Activated naive CD4-positive, alpha-beta T cell treated with anti-CD3 and anti-CD28 coated beads for 36 hours (primary cell): Measurements from ENCODE around the gene TUSC2. TPM values are rescaled to one million over a fixed set of nuclear protein-coding genes. Genes with fewer than 3 reads are reported as not detected.
"Not testable (repeated sequence)": the region's sequence is repeated elsewhere in the genome, so short reads cannot be mapped to it uniquely, and the experiment has no call there.

Experiments
- CTCF ChIA-PET: fragments of 350-600 bp; sonication (Branson Sonifier 250); formaldehyde crosslinking; loops from one replicate; lab custom pipeline; 2021; ENCODE audit warnings: antibody characterized with exemption; lab: Charles Lee
- DNase-seq: peaks from one replicate; pipeline ENCODE4 v3.0.0-alpha.2; 2020
- H3K27ac Mint-ChIP-seq: one replicate; pipeline ENCODE4 v1.8.0; 2021; ENCODE audit warnings: mild to moderate bottlenecking, mixed read lengths
- H3K27me3 Mint-ChIP-seq: one replicate; pipeline ENCODE4 v1.8.0; 2021; ENCODE audit warnings: low read depth, mixed read lengths
- H3K36me3 Mint-ChIP-seq: one replicate; pipeline ENCODE4 v1.8.0; 2021; ENCODE audit warnings: low read depth, mixed read lengths
- H3K4me1 Mint-ChIP-seq: one replicate; pipeline ENCODE4 v1.8.0; 2021; ENCODE audit warnings: low read depth, mixed read lengths
- H3K4me3 Mint-ChIP-seq: one replicate; pipeline ENCODE4 v1.8.0; 2021; ENCODE audit warnings: mild to moderate bottlenecking, moderate library complexity, mixed read lengths
- H3K9me3 Mint-ChIP-seq: one replicate; pipeline ENCODE4 v1.8.0; 2021; ENCODE audit warnings: mixed read lengths
- intact Hi-C: fragments of 100-400 bp; cut with micrococcal nuclease; formaldehyde crosslinking; loops from one replicate; pipeline ENCODE4 v1.15.1; 2023
- total RNA-seq, 2 experiments: library from RNA; stranded (reverse); gene quantifications; one replicate each; pipeline ENCODE4 v1.2.3, GENCODE V29; 2021

Gene TUSC2
- total RNA-seq, 2 experiments from 2014 or later: 14.1 to 14.4 TPM

DNA sequence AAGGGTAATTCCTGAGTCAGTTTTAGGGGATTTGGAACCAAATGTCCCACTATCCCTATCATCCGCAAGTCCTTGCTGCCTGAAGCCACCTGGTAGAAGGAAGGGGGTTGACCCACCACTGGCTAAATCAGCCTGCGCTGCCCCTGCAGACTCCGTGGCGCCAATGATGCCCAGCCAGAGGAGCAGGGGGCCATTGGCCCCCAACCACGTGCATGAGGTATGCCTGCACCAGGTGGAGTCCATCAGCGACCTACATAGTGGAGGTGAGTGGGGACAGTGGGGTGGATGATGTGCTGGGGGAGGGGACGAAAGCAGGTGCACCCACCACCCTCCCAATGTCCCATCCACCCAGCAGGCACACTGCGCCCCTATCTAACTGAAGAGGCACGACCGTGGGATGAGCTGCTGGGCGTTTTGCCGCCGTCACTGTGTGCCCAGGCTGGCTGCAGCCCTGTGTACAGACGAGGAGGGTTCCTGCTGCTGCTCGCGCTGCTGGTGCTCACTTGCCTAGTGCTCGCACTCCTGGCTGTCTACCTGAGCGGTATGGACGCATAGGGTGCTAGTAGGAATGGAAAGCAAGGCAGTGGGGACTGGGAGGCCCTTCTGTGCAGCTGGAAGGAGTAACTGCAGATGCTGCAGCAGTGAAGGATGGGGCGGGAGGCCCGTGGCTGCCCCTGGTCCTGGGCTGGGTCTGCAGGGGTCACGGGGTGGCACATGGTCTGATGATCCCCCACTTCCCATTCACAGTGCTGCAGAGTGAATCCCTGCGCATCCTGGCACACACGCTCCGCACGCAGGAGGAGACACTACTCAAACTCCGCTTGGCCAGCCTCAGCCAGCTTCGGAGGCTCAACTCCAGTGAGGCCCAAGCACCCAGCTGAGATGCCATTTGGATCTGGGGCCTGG is 41.4 kb downstream of the TUSC2 start:
- intact Hi-C loops: no loop called here
- no peak overlapping the region for H3K27ac Mint-ChIP-seq

DNA sequence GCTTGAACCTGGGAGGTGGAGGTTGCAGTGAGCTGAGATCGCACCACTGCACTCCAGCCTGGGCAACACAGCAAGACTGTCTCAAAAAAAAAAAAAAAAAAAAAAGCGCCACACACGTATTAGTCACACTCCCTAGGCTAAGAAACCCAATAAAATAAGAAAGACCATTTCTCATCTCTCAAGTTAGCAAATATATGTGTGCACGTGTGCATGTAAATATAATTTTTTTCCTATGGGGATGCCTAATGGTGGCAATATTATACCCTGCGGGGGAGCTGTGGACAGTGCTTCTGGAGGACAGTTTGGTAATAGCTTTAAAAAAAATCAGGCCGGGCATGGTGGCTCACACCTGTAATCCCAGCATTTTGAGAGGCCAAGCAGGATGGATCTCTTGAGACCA is 43.9 kb downstream of the TUSC2 start:
- H3K27me3 Mint-ChIP-seq, H3K4me1 Mint-ChIP-seq, DNase-seq: not testable (repeated sequence)

More for the DNA sequence above, 41.4 kb downstream of the TUSC2 start:
- peaks cover 17% of the 10 kb centered on the region for H3K4me1 Mint-ChIP-seq
- CTCF ChIA-PET: no interaction called here
- no peaks in the 10 kb centered on the region for H3K27me3 Mint-ChIP-seq
- peaks cover 30% of the 10 kb centered on the region for H3K36me3 Mint-ChIP-seq
- no peaks in the 10 kb centered on the region for H3K9me3 Mint-ChIP-seq
- no peak for DNase-seq
- no peak overlapping the region for H3K4me3 Mint-ChIP-seq

DNA sequence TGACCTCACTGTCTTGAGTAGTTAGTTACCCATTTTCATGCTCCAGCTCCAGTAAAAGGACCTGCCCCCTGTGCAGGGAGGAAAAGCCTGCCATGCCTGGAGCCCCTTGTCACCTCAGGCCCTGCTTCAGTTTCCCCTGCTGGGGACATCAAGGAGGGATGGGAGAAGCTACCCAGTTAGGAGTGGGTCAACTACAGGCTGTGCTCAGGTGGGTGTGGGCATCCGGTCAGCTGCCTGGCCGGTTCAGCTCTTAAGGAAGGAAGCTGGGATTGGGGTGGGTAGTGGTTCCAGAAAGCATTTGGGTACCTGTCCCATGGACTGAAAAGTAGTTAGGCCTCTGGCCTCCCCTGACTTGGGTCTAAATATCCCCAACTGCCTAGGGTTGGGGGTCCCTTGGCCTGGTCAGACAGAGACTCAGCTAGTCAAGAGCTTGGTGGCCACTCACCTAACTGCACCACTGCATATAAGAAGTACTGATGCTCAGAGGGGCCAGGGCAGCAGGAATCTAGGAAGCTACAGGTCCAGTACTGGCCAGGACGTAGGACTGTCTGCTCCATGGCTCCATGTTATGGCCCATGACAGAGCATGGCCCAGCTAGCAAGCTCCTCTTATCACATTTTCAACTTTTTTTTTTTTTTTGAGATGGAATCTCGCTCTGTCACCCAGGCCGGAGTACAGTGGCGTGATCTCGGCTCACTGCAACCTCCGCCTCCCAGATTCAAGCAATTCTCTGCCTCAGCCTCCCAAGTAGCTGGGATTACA is 48.6 kb downstream of the TUSC2 start:
- CTCF ChIA-PET: interaction anchor here (0.9 to 1.6 kb wide), 4 partner anchors 9 to 53 kb away, joined by 3 to 6 read pairs (median 3); no protein-coding TSS in a partner anchor
- H3K27me3 Mint-ChIP-seq: peaks cover 19% of the 10 kb centered on the region
- DNase-seq: no peak
- no peak overlapping the region for H3K27ac Mint-ChIP-seq
- H3K36me3 Mint-ChIP-seq: no peaks in the 10 kb centered on the region
- H3K4me3 Mint-ChIP-seq: no peak overlapping the region
- H3K9me3 Mint-ChIP-seq: no peaks in the 10 kb centered on the region
- intact Hi-C loops: no loop called here
- peaks cover 14% of the 10 kb centered on the region for H3K4me1 Mint-ChIP-seq

More for the DNA sequence above, 43.9 kb downstream of the TUSC2 start:
- H3K9me3 Mint-ChIP-seq, H3K27ac Mint-ChIP-seq, intact Hi-C loops, H3K4me3 Mint-ChIP-seq: not testable (repeated sequence)
- peaks cover 13% of the 10 kb centered on the region for H3K36me3 Mint-ChIP-seq
- CTCF ChIA-PET: interaction anchor here (0.7 to 1.9 kb wide), 2 partner anchors 9 to 12 kb away, joined by 3 to 6 read pairs; no protein-coding TSS in a partner anchor

DNA sequence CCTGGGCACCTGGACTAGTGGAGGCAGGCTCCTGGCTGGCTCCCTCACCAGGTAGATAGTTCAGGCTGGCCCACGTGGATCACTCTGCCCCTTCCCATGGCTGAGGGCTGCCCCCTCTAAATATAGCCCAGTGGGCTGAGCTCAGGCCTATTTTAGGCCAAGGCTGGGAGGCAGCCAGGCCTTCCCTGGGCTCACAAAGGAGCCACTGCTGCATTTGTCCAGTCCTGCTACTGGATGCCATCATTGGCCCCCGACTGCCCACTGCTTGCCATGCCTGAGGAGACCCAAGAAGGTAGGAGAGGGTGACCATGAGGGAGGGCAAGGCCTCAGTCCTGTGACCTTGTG is 49.2 kb downstream of the TUSC2 start, which contains the start of gene LSMEM2:
LSMEM2 (plus strand) TSS at position 208 of the 345 bp plus-strand sequence; CDS start at position 235, 27 bp downstream.
- H3K27ac Mint-ChIP-seq: no peak within 1 kb of the TSS
- H3K36me3 Mint-ChIP-seq: no peaks in the 10 kb centered on the region
- peaks cover 25% of the 10 kb centered on the region for H3K27me3 Mint-ChIP-seq
- CTCF ChIA-PET: interaction anchor here (0.9 to 1.6 kb wide), 4 partner anchors 8 to 52 kb away, joined by 3 to 6 read pairs (median 3); no protein-coding TSS in a partner anchor
- no peak within 1 kb of the TSS for H3K4me3 Mint-ChIP-seq
- H3K9me3 Mint-ChIP-seq: no peaks in the 10 kb centered on the region
- H3K4me1 Mint-ChIP-seq: peaks cover 20% of the 10 kb centered on the region
- no peak for DNase-seq
- intact Hi-C loops: no loop called here

DNA sequence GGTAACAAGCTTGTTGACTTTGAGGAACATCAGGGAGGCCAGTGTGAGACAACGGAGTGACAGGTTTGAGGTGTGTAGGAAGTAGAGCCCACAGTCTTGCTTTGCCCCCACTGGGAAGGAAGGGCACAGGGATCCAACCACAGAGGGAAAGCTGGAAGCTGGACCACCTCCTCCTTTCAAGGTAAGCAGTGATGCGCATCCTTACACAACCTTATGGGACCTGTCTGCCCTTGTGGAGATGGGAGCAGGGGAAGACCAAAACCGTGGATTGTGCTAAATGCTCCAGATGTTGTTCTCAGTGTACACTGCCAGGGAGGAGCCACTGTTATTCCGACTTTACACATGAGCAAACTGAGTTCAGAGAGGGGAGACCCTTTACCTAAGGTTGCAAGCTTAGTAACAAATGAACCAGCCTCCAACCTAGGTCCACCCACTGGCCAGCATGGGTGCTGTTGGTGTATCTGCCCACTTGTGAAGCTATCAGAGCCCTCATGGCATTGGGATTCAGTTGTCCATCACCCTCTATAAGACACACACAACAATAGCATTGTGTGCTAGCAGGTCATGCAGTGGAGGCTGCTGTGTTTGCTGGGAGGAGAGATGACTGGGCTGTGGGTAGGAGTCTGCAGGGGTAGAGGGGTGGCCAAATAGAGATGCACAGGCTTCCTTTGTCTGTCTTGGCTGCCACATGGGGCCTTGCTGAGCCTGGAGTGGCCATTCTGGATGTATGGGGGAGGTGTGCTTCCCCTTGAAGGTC is 49.7 kb downstream of the TUSC2 start:
- DNase-seq: no peak
- CTCF ChIA-PET: interaction anchor here (0.7 to 1.6 kb wide), 5 partner anchors 8 to 51 kb away, joined by 3 to 6 read pairs (median 4); no protein-coding TSS in a partner anchor
- H3K27ac Mint-ChIP-seq: no peak overlapping the region
- H3K9me3 Mint-ChIP-seq: no peaks in the 10 kb centered on the region
- H3K4me1 Mint-ChIP-seq: peaks cover 22% of the 10 kb centered on the region
- no peaks in the 10 kb centered on the region for H3K36me3 Mint-ChIP-seq
- no peak overlapping the region for H3K4me3 Mint-ChIP-seq
- intact Hi-C loops: no loop called here
- peaks cover 27% of the 10 kb centered on the region for H3K27me3 Mint-ChIP-seq

DNA sequence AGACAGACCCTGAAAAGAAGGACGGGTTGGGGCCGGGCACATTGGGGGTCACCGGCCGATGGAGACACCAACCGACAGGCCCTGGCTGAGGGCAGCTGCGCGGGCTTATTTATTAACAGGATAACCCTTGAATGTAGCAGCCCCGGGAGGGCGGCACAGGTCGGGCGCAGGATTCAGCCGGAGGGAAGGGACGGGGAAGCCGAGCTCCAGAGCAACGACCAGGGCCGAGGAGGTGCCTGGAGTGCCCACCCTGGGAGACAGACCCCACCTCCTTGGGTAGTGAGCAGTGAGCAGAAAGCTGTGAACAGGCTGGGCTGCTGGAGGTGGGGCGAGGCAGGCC is 51.3 kb downstream of the TUSC2 start:
- no peaks in the 10 kb centered on the region for H3K36me3 Mint-ChIP-seq
- peaks cover 32% of the 10 kb centered on the region for H3K27me3 Mint-ChIP-seq
- no peak overlapping the region for H3K4me3 Mint-ChIP-seq
- CTCF ChIA-PET: interaction anchor here (0.6 to 1.4 kb wide), 3 partner anchors 15 to 30 kb away, joined by 4 read pairs; partner anchors contain the start of gene IFRD2
- peaks cover 28% of the 10 kb centered on the region for H3K4me1 Mint-ChIP-seq
- intact Hi-C loops: no loop called here
- DNase-seq: no peak
- H3K27ac Mint-ChIP-seq: no peak overlapping the region
- no peaks in the 10 kb centered on the region for H3K9me3 Mint-ChIP-seq

DNA sequence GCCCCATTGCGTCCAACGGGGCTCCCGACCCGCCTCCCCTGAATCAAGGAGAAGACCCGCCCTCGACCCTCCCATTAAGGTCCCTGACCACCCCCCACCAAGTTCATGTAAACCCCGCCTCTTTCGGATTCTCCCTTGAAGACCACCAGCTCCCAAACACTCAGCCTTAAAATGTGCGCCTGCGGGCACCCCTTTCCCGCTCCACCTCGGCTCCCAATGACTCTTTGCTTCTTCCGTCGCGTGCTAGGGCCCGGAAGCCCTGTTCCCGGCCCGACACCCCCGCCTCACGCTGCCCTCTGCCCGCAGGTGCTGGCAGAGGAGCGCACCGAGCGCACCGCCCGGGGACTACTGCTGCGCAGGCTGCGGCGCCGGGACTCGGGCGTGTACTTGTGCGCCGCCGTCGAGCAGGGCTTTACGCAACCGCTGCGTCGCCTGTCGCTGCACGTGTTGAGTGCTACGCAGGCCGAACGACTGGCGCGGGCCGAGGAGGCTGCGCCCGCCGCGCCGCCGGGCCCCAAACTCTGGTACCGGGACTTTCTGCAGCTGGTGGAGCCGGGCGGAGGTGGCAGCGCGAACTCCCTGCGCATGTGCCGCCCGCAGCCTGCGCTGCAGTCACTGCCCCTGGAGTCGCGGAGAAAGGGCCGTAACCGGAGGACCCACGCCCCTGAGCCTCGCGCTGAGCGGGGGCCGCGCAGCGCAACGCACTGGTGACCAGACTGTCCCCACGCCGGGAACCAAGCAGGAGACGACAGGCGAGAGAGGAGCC is 51.8 kb downstream of the TUSC2 start:
- no peaks in the 10 kb centered on the region for H3K36me3 Mint-ChIP-seq
- peaks cover 31% of the 10 kb centered on the region for H3K4me1 Mint-ChIP-seq
- intact Hi-C loops: no loop called here
- no peaks in the 10 kb centered on the region for H3K9me3 Mint-ChIP-seq
- peak overlapping the region; percentile 59 for H3K4me3 Mint-ChIP-seq
- peaks cover 32% of the 10 kb centered on the region for H3K27me3 Mint-ChIP-seq
- peak; percentile 48 for DNase-seq
- no peak overlapping the region for H3K27ac Mint-ChIP-seq
- CTCF ChIA-PET: interaction anchor here (1.0 to 1.7 kb wide), 3 partner anchors 15 to 48 kb away, joined by 4 to 9 read pairs (median 4); partner anchors contain the start of gene IFRD2

DNA sequence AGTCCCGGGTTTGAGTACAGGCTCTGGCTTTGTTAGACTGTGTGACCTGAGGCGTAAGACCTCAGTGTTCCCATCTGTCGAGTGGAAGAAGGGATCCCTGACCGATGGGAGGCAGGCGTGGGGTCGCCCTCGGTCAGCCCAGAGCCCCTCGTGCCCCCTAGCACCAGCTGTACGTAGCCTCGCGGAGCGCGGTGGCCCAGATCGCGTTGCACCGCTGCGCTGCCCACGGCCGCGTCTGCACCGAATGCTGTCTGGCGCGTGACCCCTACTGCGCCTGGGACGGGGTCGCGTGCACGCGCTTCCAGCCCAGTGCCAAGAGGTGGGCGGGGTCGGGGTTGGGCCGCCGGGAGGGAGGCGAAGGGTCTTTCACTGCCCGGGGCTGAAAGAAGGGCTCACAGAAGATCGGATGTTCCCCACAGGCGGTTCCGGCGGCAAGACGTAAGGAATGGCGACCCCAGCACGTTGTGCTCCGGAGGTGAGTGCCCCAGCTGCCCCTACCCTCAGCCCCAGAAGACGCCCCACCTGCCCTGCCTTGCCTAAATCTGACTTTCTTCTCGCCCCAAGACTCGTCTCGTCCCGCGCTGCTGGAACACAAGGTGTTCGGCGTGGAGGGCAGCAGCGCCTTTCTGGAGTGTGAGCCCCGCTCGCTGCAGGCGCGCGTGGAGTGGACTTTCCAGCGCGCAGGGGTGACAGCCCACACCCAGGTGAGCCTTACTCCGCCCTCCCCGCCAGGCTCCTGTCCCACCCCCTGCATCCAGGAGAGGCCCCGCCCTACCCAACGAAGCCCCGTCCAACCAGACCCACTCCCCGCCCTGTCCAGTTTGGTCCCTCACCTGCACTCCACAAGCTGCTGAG is 52.7 kb downstream of the TUSC2 start:
- CTCF ChIA-PET: interaction anchor here (0.7 to 2.7 kb wide), 16 partner anchors 9 to 156 kb away, joined by 3 to 16 read pairs (median 4); partner anchors contain the start of genes HYAL3, IFRD2 and NAA80
- H3K4me1 Mint-ChIP-seq: peaks cover 31% of the 10 kb centered on the region
- no peaks in the 10 kb centered on the region for H3K36me3 Mint-ChIP-seq
- H3K4me3 Mint-ChIP-seq: peak overlapping the region; percentile 59
- intact Hi-C loops: no loop called here
- no peaks in the 10 kb centered on the region for H3K9me3 Mint-ChIP-seq
- H3K27me3 Mint-ChIP-seq: peaks cover 32% of the 10 kb centered on the region
- H3K27ac Mint-ChIP-seq: no peak overlapping the region
- no peak for DNase-seq
